ENCODE measurements around the gene CFL1.

The CFL1 gene

GRCh38 chr11:65869643-65870306 is 11.8 kb upstream of the CFL1 start:
- Histone ChIP-seq H3K9ac (ENCODE audit: low read depth, low read length, poor library complexity, severe bottlenecking) (peak overlapping the region; percentile 0), H3K27me3 (ENCODE audit: insufficient read depth, low read length, poor library complexity, severe bottlenecking) (no peaks in the 10 kb centered on the region)
- TF ChIP-seq, protein P1, sequence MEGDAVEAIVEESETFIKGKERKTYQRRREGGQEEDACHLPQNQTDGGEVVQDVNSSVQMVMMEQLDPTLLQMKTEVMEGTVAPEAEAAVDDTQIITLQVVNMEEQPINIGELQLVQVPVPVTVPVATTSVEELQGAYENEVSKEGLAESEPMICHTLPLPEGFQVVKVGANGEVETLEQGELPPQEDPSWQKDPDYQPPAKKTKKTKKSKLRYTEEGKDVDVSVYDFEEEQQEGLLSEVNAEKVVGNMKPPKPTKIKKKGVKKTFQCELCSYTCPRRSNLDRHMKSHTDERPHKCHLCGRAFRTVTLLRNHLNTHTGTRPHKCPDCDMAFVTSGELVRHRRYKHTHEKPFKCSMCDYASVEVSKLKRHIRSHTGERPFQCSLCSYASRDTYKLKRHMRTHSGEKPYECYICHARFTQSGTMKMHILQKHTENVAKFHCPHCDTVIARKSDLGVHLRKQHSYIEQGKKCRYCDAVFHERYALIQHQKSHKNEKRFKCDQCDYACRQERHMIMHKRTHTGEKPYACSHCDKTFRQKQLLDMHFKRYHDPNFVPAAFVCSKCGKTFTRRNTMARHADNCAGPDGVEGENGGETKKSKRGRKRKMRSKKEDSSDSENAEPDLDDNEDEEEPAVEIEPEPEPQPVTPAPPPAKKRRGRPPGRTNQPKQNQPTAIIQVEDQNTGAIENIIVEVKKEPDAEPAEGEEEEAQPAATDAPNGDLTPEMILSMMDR (conservative IDR thresholded peaks at IDR 0.05; ENCODE audit: low read length): no peak
- TF ChIP-seq EZH2phosphoT487 (IDR thresholded peaks at IDR 0.05; ENCODE audit: borderline replicate concordance): no peak

DNA sequence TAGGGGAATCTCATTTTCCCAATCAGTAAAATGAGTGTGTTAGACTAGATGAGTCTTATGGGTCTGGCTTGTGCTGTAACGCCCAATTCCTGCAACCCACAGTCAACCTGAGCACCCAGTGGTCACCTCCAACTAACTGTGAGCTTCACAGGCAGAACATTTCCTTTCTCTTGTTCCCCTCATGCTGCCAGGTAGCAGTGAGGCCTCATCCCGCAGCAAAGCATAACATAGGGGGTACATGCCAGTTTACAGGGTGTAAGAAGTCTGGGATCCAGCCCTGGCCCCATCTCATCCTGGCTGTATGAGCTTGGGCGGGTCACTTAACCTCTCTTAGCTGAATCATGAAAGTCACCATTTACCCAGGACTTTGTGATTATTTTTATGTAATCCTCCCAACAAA is 10.9 kb upstream of the CFL1 start:
- H3K4me2 ChIP-seq (ENCODE audit: low read depth, low read length, poor library complexity, severe bottlenecking): no peak overlapping the region
- H3K4me1 ChIP-seq (ENCODE audit: insufficient read depth, low read length, poor library complexity, severe bottlenecking): peaks cover 34% of the 10 kb centered on the region
- no peak overlapping the region for H2AFZ ChIP-seq (ENCODE audit: low read length)
- no peak overlapping the region for H3K9ac ChIP-seq (ENCODE audit: low read depth, low read length, poor library complexity, severe bottlenecking)
- H3K27me3 ChIP-seq (ENCODE audit: insufficient read depth, low read length, poor library complexity, severe bottlenecking): no peaks in the 10 kb centered on the region
- peaks cover 4% of the 10 kb centered on the region for H4K20me1 ChIP-seq (ENCODE audit: insufficient read depth, low read length, poor library complexity, severe bottlenecking)
- TF ChIP-seq EZH2phosphoT487 (IDR thresholded peaks at IDR 0.05; ENCODE audit: borderline replicate concordance): no peak
- TF ChIP-seq, protein P1 (conservative IDR thresholded peaks at IDR 0.05; ENCODE audit: low read length): no peak
- no peaks in the 10 kb centered on the region for H3F3A ChIP-seq (ENCODE audit: low read depth)
- no peaks in the 10 kb centered on the region for H3K9me2 ChIP-seq (replicated peaks; ENCODE audit: low read depth, low read length)
- no peaks in the 10 kb centered on the region for H3K9me3 ChIP-seq (ENCODE audit: insufficient read depth, low read depth, low read length)
- H3K79me2 ChIP-seq (ENCODE audit: insufficient read depth, low read length): peaks cover 14% of the 10 kb centered on the region; the same call in 1 of the 2 replicates
- H3K4me3 ChIP-seq (ENCODE audit: low read length, poor library complexity, severe bottlenecking): no peak overlapping the region
- H3K36me3 ChIP-seq (ENCODE audit: insufficient read depth, low read length): peaks cover 17% of the 10 kb centered on the region; the same call in 1 of the 2 replicates

More at GRCh38 chr11:65869643-65870306, 11.8 kb upstream of the CFL1 start:
- no peak overlapping the region for H2AFZ ChIP-seq (ENCODE audit: low read length)
- H3K4me3 ChIP-seq (ENCODE audit: low read length, poor library complexity, severe bottlenecking): peak overlapping the region; percentile 21
- peaks cover 4% of the 10 kb centered on the region for H4K20me1 ChIP-seq (ENCODE audit: insufficient read depth, low read length, poor library complexity, severe bottlenecking)
- no peaks in the 10 kb centered on the region for H3K9me3 ChIP-seq (ENCODE audit: insufficient read depth, low read depth, low read length)
- no peaks in the 10 kb centered on the region for H3K9me2 ChIP-seq (replicated peaks; ENCODE audit: low read depth, low read length)
- H3K36me3 ChIP-seq (ENCODE audit: insufficient read depth, low read length): peaks cover 8% of the 10 kb centered on the region; the same call in 1 of the 2 replicates
- H3K4me2 ChIP-seq (ENCODE audit: low read depth, low read length, poor library complexity, severe bottlenecking): peak overlapping the region; percentile 41
- H3K79me2 ChIP-seq (ENCODE audit: insufficient read depth, low read length): peaks cover 5% of the 10 kb centered on the region; the same call in 1 of the 2 replicates
- peaks cover 34% of the 10 kb centered on the region for H3K4me1 ChIP-seq (ENCODE audit: insufficient read depth, low read length, poor library complexity, severe bottlenecking)
- no peaks in the 10 kb centered on the region for H3F3A ChIP-seq (ENCODE audit: low read depth)

DNA sequence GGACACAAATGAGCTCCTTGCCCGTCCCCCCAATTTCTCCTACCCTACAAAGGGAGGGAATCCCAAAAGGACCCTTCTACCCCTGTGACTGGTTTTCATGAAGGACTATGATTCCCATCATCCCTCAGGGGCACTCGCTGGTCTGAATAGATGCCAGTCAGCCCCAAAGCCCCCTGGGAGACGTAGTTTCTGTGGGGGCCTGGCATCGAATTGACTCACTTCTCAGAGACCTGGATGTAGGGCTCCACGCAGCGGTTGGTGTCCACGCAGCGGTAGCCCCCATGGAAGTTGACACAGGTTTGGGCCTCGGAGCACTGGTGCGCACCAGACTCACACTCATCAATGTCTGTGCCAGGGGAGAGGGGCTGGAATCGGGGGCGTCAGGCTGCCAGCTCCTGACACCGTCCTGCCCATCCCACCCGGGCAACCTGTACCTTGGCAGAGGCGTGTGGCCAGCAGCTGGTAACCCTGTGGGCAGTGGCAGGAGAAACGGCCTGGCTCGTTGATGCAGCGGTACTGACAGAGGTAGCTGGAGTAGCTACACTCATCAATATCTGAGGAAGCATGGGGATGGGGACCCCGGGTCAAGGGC is 10.2 kb upstream of the CFL1 start:
- peaks cover 21% of the 10 kb centered on the region; the same call in 1 of the 2 replicates for H3K79me2 ChIP-seq (ENCODE audit: insufficient read depth, low read length)
- no peaks in the 10 kb centered on the region for H3K9me3 ChIP-seq (ENCODE audit: insufficient read depth, low read depth, low read length)
- no peaks in the 10 kb centered on the region for H3K9me2 ChIP-seq (replicated peaks; ENCODE audit: low read depth, low read length)
- TF ChIP-seq, protein P1 (conservative IDR thresholded peaks at IDR 0.05; ENCODE audit: low read length): no peak
- no peaks in the 10 kb centered on the region for H3F3A ChIP-seq (ENCODE audit: low read depth)
- H3K9ac ChIP-seq (ENCODE audit: low read depth, low read length, poor library complexity, severe bottlenecking): no peak overlapping the region
- H3K36me3 ChIP-seq (ENCODE audit: insufficient read depth, low read length): peaks cover 24% of the 10 kb centered on the region; the same call in 1 of the 2 replicates
- peaks cover 32% of the 10 kb centered on the region for H3K4me1 ChIP-seq (ENCODE audit: insufficient read depth, low read length, poor library complexity, severe bottlenecking)
- peaks cover 4% of the 10 kb centered on the region for H4K20me1 ChIP-seq (ENCODE audit: insufficient read depth, low read length, poor library complexity, severe bottlenecking)
- H2AFZ ChIP-seq (ENCODE audit: low read length): no peak overlapping the region
- no peak overlapping the region for H3K4me2 ChIP-seq (ENCODE audit: low read depth, low read length, poor library complexity, severe bottlenecking)
- H3K27me3 ChIP-seq (ENCODE audit: insufficient read depth, low read length, poor library complexity, severe bottlenecking): no peaks in the 10 kb centered on the region
- no peak overlapping the region for H3K4me3 ChIP-seq (ENCODE audit: low read length, poor library complexity, severe bottlenecking)
